PC-9 (cell line): ENCODE measurements around the gene EPB41.

Experiments used
- EZH2 ChIP-seq: fragments of 200-600 bp; sonication (generic); IDR thresholded peaks from 2 replicates; pipeline ENCODE4 v1.8.0; 2017; ENCODE audit warnings: antibody characterized with exemption, low read depth
- TF ChIP-seq, protein P1 (sequence below): fragments of 200-600 bp; sonication (generic); conservative IDR thresholded peaks from 2 replicates; pipeline ENCODE4 v1.6.1; 2017; ENCODE audit warnings: mixed run types, antibody characterized with exemption, mild to moderate bottlenecking, moderate library complexity

DNA sequence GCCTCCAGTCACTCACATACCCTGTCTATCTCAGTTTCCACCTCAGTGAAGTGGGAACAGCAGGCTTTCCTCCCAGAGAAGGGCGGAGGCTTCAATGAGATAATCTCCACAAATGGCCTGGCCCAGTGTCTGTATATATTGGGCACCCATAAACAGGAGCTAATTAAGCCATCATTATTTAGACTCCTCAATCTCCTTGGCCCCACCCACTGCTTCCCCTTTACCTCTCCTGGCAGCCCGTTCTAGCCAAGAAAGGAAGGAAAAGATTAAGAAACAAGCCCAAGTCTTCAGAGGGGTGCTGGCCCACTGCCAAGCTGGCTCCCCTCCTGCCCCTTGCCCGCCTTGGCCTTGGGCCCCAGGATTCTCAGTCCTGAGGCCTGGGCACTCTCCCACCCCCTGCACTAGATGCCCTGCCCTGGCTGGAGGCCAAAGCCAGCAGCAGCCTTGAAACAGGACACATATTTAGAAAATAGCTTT lies 15.9 kb upstream of the EPB41 start:
- TF ChIP-seq, protein P1, sequence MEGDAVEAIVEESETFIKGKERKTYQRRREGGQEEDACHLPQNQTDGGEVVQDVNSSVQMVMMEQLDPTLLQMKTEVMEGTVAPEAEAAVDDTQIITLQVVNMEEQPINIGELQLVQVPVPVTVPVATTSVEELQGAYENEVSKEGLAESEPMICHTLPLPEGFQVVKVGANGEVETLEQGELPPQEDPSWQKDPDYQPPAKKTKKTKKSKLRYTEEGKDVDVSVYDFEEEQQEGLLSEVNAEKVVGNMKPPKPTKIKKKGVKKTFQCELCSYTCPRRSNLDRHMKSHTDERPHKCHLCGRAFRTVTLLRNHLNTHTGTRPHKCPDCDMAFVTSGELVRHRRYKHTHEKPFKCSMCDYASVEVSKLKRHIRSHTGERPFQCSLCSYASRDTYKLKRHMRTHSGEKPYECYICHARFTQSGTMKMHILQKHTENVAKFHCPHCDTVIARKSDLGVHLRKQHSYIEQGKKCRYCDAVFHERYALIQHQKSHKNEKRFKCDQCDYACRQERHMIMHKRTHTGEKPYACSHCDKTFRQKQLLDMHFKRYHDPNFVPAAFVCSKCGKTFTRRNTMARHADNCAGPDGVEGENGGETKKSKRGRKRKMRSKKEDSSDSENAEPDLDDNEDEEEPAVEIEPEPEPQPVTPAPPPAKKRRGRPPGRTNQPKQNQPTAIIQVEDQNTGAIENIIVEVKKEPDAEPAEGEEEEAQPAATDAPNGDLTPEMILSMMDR, result no peak
- no peak for TF ChIP-seq EZH2
